GM18507 (cell line): ENCODE results near the gene CKS1B.
"Not testable (repeated sequence)": the region's sequence is repeated elsewhere in the genome, so short reads cannot be mapped to it uniquely, and the experiment has no call there.

ENCODE experiments used
- DNase-seq: peaks from one replicate; pipeline ENCODE4 v3.0.0; 2011; ENCODE audit warnings: low read depth; ENCODE audit not compliant: insufficient read length; ENCODE audit errors: extremely low spot score
- FAIRE-seq: peaks from 2 replicates; lab custom pipeline; 2011; peaks lifted over from hg19 to GRCh38; lab: Jason Lieb, UNC

Gene CKS1B

DNA sequence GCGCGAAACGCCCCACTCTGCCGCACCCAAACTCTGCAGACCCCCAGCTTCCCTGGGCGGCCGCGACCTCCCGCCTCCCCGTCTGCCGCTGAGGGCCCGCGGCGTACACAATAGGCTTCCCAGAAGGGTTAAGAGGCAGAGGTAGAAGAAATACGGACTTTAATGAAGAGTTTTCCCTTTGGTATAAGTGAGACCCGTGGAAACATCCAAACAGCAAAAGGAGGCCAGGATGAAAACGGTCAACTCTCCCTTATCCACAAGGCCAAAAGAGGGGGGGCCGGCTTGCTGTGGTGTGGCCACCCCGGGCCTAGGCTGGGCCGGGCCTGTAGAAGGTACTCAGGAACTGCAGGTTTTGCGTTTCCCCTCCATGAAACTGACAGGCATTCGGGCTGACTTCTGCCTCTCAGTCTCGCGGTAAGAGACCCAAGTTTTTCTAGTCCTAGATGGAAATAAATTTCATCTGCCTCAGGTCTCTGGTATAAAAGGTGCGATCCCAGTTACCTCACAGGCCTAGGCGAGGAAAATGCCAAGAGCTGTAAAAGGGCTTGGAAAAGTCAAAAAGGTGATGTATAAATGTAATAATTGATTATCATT lies 12.2 kb upstream of the CKS1B start:
- FAIRE-seq (peak; percentile 33), DNase-seq (no peak)

GRCh38 chr1:154962795-154963330 lies 11.6 kb upstream of the CKS1B start:
- FAIRE-seq (no peak), DNase-seq (no peak)

GRCh38 chr1:154963643-154964042 lies 10.8 kb upstream of the CKS1B start:
- DNase-seq = no peak
- FAIRE-seq = no peak

DNA sequence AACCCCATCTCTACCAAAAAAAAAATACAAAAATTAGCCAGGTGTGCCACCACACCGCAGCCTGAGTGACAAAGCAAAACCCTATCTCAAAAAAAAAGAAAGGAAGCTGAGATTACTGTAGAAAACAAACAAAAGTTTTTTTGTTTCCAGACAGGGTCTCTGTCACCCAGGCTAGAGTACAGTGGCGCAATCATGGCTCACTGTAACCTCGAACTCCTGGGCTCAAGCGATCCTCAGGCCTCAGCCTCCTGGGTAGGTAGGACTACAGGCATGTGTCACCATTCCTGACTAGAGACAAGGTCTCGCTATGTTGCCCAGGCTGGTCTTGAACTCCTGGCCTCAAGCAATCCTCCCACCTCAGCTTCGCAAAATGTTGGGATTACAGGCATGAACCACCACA lies 10.1 kb upstream of the CKS1B start:
- FAIRE-seq = no peak
- no peak for DNase-seq

DNA sequence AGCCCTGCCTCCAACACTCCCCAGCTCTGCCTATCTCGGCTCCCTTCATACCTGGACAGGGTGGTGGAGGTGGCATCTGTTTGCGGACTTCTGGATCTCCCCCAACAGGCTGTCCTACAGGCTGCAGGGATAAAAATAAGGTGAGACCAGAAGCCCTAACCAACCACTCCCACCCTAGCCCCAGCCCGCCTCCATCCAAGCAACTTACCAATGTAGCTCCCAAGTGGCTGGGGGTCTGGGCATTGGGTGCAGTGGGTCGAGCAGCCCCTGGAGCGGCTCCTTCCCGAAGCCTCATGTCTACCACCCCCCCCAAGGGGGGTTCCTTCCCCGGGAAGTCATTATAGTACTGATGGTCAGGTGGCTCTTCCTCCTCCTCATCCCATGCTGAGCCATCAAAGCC lies 8.4 kb upstream of the CKS1B start:
- no peak for FAIRE-seq
- DNase-seq = no peak

DNA sequence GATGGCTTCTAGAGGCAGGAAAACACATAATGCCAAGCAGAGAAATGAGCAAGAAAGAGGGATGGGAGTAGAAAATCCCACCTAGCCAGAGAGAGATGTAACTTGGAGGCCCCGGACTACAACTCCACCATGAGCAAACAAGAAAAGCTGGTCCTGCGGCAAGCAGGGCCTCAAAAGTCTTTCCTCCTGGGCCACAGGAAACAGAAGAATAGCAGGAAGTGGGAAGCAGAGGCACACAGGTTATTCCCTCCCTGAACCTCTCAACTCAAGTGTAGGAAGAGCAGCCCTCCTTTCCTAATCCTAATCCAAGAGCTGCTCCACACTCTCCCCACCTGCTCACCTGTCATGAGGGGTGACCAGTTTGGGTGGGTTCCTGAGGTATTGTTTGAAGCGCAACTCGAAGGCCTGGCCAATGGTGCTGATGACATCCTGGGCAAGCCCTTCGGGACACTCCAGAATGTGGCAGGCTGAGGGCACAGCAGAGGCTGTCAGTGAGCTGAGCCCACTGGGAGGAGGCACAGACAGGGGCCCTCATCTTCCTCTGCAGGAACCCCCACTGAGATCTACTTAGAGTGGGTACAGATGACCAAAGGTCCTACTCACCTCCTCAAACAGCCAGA lies 7.0 kb upstream of the CKS1B start:
- no peak for FAIRE-seq
- DNase-seq = no peak

DNA sequence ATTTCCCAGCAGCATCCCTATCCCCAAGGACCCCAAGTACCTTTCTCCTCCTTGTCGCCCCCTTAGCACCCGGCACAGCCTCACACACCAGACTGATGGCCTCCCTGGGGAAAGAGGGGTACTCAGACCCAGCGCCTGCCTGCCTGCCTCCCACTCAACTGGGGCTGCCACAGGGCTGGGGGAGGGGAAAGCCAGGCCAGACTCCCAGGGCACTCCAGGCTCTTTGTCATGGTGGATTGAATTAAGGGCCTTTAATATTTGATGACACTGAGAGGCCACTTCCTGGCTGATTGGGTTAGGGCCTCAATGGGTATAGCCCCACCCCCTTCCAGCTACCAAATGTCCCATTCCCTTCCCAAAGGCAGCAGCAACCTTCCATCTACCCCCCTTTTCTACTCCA lies 5.8 kb upstream of the CKS1B start:
- FAIRE-seq (no peak), DNase-seq (no peak)

GRCh38 chr1:154969246-154969645 lies 5.2 kb upstream of the CKS1B start:
- FAIRE-seq = no peak
- DNase-seq = no peak

GRCh38 chr1:154969860-154970452 lies 4.5 kb upstream of the CKS1B start:
- no peak for FAIRE-seq

DNA sequence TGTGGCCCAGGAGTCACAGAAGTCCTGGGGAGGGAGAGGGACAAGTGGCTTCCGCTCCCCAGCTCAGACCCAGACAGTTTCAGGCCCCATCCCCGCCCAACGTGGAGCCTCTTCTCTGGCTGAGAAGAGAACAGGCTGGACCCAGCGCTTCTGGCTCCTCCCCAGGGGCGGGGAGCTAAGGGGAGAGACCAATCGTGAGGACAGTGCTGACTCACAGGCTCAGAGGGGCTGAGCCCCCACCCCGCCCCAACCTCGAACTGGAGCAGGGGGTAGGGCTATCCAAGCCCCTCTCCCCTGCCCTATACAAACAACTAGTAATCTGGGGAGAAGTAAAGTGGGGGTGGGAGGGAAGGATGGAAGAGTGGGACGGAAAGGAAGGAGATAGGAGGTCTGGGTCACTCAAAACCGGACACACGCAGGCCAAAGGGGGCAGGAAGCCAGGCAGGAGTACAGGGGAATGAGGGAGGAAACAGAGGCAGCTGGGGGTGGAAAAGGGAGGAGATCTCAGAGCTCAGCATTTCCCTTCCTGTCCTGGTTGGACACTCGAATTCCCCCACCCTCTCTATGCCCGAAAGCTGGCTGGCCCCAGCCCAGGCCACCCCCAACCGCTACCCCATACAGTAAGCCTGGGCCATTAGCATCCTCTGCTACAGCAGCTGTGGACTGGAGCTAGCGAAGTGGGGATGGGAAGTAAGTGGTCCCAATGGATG lies 3.7 kb upstream of the CKS1B start, which contains the start of gene SHC1:
SHC1 (minus strand) TSS at position 117 of the 710 bp plus-strand sequence. CDS start 221 bp downstream, outside the sequence.
- FAIRE-seq = no peak
- no peak for DNase-seq

More at GRCh38 chr1:154969860-154970452, 4.5 kb upstream of the CKS1B start:
- DNase-seq = no peak

GRCh38 chr1:154971341-154971998 lies 3.0 kb upstream of the CKS1B start:
- DNase-seq = no peak
- no peak for FAIRE-seq

DNA sequence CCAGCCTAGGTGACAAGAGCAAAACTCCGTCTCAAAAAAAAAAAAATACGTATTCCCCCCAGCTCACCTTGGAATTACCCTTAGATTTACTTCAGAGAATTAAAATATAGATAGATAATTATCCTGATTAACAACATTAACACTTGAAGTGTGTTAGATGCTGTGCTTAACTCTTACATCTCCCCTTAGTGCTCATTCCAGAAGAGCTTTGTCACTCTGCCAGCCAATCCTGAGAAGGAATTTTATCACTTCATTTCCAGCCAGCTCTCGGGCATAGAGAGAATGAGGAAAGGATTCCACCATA lies 2.3 kb upstream of the CKS1B start:
- no peak for FAIRE-seq

DNA sequence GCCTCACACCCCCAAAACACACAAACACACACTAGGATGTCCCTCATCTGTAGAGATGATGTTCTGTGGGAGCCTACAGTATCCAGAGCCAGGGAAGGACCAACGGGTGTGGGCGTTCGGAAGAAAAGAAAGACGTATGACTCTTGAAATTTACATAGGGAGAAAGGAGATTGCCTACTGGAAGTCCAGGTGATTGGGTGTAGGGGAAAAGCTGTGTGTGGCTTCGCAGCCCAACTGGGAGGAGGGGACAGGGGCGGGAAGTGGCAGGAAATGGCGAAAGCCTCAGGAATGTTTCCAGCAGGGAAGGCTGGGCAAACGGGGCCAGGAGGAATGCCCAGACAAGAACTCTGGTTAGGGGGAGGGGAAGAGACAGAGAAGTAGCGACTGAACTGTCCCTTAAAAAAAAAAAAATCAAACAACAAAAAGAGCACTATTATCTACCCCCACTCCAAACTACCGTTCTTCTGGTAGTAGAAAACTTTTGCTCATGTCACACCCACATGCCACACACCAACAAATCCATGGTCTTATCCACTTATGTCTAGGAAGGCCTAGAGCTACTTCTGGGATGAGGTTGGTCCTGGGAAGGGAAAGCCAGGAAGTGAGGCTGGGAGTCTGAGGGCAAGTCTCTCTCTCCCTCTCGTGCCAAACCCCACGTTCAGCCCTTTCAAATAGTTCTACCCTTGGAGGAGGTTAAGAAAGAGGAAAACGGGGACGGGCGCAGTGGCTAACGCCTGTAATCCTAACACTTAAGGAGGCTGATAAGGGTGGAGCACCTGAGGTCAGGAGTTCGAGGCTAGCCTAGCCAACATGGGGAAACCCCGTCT lies 1.8 kb upstream of the CKS1B start:
- no peak for DNase-seq
- no peak for FAIRE-seq

More for the DNA sequence above, 2.3 kb upstream of the CKS1B start:
- no peak for DNase-seq

DNA sequence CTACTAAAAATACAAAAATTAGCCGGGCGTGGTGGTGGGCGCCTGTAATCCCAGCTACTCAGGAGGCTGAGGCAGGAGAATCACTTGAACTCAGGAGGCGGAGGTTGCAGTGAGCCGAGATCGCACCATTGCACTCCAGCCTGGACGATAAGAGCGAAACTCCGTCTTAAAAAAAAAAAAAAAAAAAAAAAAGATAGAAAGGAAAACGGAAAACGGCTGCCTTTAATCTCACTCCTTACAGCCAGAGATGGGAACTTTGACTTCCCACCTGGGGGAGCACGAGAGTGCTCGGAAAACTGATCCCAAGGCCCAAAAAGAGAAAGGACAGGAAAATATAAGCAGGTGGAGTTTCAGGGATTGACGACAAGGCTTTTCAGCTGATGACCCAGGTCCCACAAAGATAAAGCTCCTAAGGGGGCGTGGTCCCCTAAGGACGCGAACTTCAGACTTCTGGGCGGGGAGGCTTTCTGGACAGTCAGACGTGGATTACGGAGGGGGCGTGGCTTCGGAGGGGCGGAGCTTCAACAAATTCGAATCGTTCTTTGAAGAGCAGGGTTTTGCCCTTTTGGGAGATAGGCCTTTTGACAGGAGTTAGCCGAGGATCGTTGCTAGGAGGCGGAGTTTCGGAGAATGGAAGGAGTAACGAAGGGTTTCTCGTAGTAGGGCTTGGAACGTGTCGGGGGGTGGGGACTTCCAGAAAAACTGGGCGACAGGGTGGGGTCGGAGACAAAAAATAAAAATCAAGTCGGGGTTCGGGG lies 958 bp upstream of the CKS1B start:
- FAIRE-seq (no peak), DNase-seq (peak; percentile 71)

DNA sequence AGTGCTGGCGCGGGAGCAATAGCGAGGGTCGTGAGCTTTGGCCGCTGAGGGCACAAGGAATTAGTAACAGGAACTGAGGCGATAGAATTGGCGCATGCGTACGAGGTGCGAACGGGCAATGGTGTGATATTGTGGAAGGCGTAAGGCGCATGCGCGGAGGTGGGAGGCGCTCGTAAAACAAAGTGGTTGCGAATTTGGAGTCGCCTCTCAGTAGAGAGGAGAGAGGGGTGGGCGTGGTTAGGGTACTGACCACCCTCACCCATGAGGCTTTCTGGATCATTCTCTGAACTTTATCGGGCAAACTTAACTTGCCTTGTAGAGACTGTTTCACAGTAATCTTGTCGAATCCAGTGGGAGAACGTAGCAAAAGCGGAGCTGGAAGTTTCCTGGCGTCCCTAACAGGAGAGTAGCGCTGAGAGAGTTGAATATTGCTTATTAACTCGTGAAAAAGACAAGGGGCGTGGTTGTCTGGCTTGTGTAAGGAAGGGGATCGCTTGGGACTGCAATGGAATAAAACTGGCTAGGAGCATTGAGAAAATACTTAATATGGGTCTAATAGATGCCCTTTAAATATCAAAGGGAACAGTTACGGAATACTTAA lies 427 bp downstream of the CKS1B start:
- FAIRE-seq (no peak), DNase-seq (peak; percentile 79)

DNA sequence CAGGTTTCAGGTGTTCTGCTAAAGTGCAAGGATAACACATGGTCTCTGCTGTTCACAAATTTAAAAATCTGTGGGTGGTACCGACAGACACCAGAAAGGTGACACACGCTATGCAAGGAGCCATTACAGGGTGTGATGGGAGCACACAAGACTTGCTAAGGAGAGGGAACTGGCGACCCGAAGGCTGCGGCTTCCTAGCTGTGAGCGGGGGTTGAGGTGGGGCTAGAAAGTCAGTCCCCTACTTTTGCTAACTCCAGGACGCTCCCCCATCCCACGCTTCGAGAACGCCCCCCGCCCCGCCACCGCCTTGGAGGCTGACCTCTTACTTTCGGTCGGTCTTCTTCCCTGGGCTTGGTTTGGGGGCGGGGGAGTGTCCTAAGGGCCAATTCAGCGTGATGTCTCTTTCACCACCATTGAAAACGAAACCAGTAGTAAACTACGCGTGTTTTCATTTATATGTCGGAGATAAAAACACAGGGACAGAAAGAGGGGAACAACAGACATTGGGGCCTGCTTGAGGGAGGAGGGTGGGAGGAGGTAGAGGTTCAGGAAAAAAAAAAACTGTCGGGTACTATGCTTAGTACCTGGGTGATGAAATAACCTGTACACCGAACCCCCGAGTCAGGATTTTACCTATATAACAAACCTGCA lies 1.1 kb downstream of the CKS1B start:
- DNase-seq = no peak
- FAIRE-seq = peak; percentile 76

GRCh38 chr1:154977762-154978161 lies 3.3 kb downstream of the CKS1B start:
- FAIRE-seq, DNase-seq: not testable (repeated sequence)

DNA sequence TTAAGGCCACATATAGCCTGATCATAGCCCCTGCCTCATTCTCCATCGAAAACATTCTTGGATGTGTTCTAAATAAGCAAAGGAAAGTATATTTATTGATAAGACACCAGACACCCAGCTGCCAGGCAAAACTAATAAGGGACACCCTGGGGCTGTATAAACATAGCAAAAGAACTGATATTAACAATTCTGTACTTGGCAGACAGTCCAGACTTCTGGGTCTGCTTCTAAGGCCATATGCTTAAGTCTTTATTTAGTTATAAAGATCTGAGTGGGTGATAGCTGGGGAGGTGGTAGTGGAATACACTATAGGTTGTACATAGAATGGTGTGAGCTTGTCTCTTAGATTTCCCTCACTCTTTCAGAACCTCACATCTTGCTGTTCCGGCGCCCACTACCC lies 3.9 kb downstream of the CKS1B start:
- FAIRE-seq (no peak), DNase-seq (no peak)
